Vagina (tissue), 2 donors: ENCODE measurements around the gene ZDHHC5.

Experiments
- POLR2A ChIP-seq, 2 donors: fragments of 450-650 bp; IDR thresholded peaks; one replicate each; pipeline ENCODE4 v1.6.1; 2017; ENCODE audit warnings: antibody characterized with exemption in 2 of 2, mild to moderate bottlenecking in 2 of 2, moderate library complexity in 2 of 2
- POLR2AphosphoS5 ChIP-seq, 2 donors: sonication (generic); formaldehyde crosslinking; IDR thresholded peaks; one replicate each; pipeline ENCODE4 v1.9.0; 2017; ENCODE audit warnings: antibody characterized with exemption in 2 of 2, mild to moderate bottlenecking in 2 of 2, low read depth in 1 of 2; ENCODE audit not compliant: insufficient read depth in 1 of 2
- TF ChIP-seq, protein P1 (sequence below), 3 experiments: fragments of 450-650 bp in 2 of 3; fragments of 200-600 bp in 1 of 3; sonication (generic) in 1 of 3; IDR thresholded peaks; one replicate each; pipeline ENCODE4 v1.5.1; 2017 to 2019; ENCODE audit warnings: antibody characterized with exemption in 3 of 3, mild to moderate bottlenecking in 2 of 3, moderate library complexity in 2 of 3

DNA sequence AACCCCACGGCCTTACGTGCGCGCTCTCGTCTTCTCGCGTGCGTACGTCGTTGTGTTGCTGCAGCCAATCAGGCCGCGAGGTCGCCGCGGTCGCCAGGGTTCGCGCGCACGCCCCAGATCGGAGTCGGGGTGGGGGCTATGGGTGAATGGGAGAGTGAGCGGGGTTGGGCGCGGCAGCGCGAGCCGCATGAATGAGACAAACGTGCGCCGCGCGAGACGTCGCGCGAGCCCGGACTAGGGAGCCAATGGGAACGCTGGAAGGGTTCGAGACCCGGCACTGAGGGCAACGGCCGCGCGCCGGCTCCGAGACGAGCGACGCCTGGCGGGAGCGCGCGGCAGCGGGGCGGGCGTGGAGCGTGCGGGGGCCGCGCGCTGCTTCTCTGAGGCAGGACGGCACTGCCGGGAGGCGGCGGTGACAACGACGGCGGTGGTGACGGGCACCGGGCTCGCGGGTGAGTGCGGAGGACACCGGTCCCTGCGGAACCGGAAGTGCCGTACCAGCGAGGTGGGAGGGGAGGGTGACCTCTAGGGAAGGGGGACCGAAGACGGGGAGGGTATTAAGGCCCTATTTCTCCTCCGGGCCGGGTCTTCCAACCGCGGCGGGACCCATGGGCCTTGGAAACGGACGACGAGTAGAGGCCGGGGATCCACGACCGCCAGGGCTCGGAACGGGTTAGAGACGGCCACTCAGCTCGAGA is at the start of gene ZDHHC5:
- peak in 1 of 2 donors; percentile 51 for TF ChIP-seq POLR2A (IDR thresholded peaks at IDR 0.05)
- TF ChIP-seq, protein P1, sequence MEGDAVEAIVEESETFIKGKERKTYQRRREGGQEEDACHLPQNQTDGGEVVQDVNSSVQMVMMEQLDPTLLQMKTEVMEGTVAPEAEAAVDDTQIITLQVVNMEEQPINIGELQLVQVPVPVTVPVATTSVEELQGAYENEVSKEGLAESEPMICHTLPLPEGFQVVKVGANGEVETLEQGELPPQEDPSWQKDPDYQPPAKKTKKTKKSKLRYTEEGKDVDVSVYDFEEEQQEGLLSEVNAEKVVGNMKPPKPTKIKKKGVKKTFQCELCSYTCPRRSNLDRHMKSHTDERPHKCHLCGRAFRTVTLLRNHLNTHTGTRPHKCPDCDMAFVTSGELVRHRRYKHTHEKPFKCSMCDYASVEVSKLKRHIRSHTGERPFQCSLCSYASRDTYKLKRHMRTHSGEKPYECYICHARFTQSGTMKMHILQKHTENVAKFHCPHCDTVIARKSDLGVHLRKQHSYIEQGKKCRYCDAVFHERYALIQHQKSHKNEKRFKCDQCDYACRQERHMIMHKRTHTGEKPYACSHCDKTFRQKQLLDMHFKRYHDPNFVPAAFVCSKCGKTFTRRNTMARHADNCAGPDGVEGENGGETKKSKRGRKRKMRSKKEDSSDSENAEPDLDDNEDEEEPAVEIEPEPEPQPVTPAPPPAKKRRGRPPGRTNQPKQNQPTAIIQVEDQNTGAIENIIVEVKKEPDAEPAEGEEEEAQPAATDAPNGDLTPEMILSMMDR (IDR thresholded peaks at IDR 0.05) = peak; percentile 46 to 54 (median 49)
- peak in 1 of 2 donors; percentile 76 for TF ChIP-seq POLR2AphosphoS5 (IDR thresholded peaks at IDR 0.05; ENCODE audit: insufficient read depth in 1 of 2, low read depth in 1 of 2)
